Activated naive CD8-positive, alpha-beta T cell treated with anti-CD3 and anti-CD28 coated beads, Interleukin-2, amount 50 U/mL, for 24 hours (primary cell): ENCODE measurements around the gene KLRC2.
"Not testable (repeated sequence)": the region's sequence is repeated elsewhere in the genome, so short reads cannot be mapped to it uniquely, and the experiment has no call there.

Experiments used
- ATAC-seq: fragments of 150-1000 bp; cut with Tn5 transposase; one replicate; pipeline ENCODE4 v1.10.0; 2021
- DNase-seq: peaks from one replicate; pipeline ENCODE4 v3.0.0; 2021
- H3K27ac Mint-ChIP-seq: one replicate; pipeline ENCODE4 v1.8.0; 2021; ENCODE audit warnings: mild to moderate bottlenecking, mixed read lengths
- H3K27me3 Mint-ChIP-seq: one replicate; pipeline ENCODE4 v1.8.0; 2021; ENCODE audit warnings: mixed read lengths
- H3K36me3 Mint-ChIP-seq: one replicate; pipeline ENCODE4 v1.8.0; 2021; ENCODE audit warnings: low read depth, mixed read lengths
- H3K4me1 Mint-ChIP-seq: one replicate; pipeline ENCODE4 v1.8.0; 2021; ENCODE audit warnings: mixed read lengths
- H3K4me3 Mint-ChIP-seq: one replicate; pipeline ENCODE4 v1.8.0; 2021; ENCODE audit warnings: mild to moderate bottlenecking, moderate library complexity, mixed read lengths
- H3K9me3 Mint-ChIP-seq: one replicate; pipeline ENCODE4 v1.8.0; 2021; ENCODE audit warnings: mixed read lengths

Gene KLRC2

DNA sequence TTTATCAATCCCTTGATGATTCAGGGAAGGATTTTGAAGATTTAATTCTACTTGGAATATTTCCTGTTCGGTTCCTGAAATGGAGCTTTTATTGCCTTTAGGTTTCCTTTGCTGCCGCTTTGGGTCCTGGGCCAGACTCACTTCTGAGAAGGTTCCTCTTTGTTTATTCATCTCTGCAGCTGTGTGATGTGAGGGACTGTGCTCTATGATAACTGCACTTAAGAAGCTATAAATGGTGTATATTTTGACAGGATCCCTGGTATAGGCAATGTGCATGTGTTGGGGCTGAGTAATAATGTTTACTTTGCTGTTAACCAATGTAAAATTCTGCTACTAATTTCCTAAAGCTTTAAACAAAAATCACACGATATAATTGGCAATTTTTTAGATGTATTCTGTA is at the start of gene KLRC2:
Gene KLRC2 (minus strand): TSS at position 195 of the 400 bp plus-strand sequence. CDS start 24 bp downstream, at position 171.
- peaks cover 17% of the 10 kb centered on the region for H3K4me1 Mint-ChIP-seq
- ATAC-seq: peak; percentile 55
- H3K27me3 Mint-ChIP-seq, H3K36me3 Mint-ChIP-seq, H3K9me3 Mint-ChIP-seq, DNase-seq: not testable (repeated sequence)
- H3K27ac Mint-ChIP-seq: peak within 1 kb of the TSS; percentile 5
- peak within 1 kb of the TSS; percentile 58 for H3K4me3 Mint-ChIP-seq

DNA sequence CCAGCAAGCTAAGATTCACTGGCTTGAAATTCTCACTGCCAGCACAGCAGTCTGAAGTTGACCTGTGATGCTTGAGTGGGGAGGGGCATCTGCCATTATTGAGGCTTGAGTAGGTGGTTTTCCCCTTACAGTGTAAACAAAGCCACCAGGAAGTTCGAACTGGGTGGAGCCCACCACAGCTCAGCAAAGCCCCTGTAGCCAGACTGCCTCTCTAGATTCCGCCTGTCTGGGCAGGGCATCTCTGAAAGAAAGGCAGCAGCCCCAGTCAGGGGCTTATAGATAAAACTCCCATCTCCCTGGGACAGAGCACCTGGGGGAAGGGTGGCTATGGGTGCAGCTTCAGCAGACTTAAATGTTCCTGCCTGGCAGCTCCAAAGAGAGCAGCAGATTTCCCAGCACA is 46.1 kb upstream of the KLRC2 start:
- not testable (repeated sequence) for H3K4me3 Mint-ChIP-seq, ATAC-seq, H3K36me3 Mint-ChIP-seq, H3K27ac Mint-ChIP-seq, H3K27me3 Mint-ChIP-seq, DNase-seq
- Mint-ChIP-seq H3K9me3 (peaks cover 23% of the 10 kb centered on the region), H3K4me1 (peaks cover 25% of the 10 kb centered on the region)

DNA sequence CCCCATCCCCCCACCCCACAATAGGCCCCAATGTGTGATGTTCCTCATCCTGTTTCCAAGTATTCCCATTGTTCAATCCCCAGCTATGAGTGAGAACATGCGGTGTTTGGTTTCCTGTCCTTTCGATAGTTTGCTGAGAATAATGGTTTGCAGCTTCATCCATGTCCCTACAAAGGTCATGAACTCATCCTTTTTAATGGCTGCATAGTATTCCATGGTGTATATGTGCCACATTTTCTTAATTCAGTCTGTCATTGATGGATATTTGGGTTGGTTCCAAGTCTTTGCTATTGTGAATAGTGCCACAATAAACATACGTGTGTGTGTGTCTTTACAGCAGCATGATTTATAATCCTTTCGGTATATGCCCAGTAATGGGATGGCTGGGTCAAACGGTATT is 37.0 kb upstream of the KLRC2 start:
- not testable (repeated sequence) for H3K27me3 Mint-ChIP-seq, ATAC-seq, H3K36me3 Mint-ChIP-seq, H3K27ac Mint-ChIP-seq, H3K4me1 Mint-ChIP-seq, DNase-seq, H3K4me3 Mint-ChIP-seq
- peaks cover 11% of the 10 kb centered on the region for H3K9me3 Mint-ChIP-seq

DNA sequence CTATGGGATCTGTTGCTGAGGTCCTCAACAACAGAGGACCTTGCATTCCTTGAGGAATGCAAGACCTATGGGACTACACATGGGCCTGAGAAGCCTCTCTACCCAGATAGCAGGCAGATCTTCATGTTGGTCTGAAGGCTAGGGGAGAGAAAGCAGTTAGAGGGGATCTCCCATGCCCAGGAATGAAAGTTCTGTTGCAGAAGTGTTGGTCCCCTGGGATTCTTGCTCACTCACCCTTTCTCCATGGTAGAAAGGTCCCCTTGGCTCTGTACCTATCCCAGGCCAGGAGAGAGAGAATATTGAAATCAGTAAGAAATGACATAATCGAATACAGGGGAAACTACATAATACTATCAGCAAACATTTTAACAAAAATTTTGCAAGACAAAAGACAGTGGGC is 33.9 kb upstream of the KLRC2 start:
- DNase-seq: no peak
- peaks cover 16% of the 10 kb centered on the region for H3K9me3 Mint-ChIP-seq
- H3K4me1 Mint-ChIP-seq: no peaks in the 10 kb centered on the region
- no peak overlapping the region for H3K4me3 Mint-ChIP-seq
- no peaks in the 10 kb centered on the region for H3K27me3 Mint-ChIP-seq
- no peaks in the 10 kb centered on the region for H3K36me3 Mint-ChIP-seq
- no peak overlapping the region for H3K27ac Mint-ChIP-seq
- no peak for ATAC-seq

DNA sequence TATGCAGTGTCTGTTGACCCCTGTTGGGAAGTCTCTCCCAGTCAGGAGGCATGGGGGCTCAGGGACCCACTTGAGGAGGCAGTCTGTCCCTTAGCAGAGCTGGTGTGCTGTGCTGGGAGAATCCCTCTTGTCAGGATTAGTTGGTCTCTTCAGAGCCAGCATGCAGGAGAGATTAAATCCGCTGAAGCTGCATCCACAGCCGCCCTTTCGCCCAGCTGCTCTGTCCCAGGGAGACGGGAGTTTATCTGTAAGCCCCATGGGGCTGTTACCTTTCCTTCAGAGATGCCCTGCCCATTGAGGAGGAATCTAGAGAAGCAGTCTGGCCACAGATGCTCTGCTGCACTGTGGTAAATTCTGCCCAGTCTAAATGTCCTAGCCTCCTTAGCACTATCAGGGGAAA is 30.5 kb upstream of the KLRC2 start:
- Mint-ChIP-seq H3K4me1 (no peaks in the 10 kb centered on the region), H3K27ac (no peak overlapping the region), H3K9me3 (peaks cover 35% of the 10 kb centered on the region), H3K27me3 (no peaks in the 10 kb centered on the region), H3K4me3 (no peak overlapping the region), H3K36me3 (peaks cover 13% of the 10 kb centered on the region)
- DNase-seq (no peak), ATAC-seq (no peak)

DNA sequence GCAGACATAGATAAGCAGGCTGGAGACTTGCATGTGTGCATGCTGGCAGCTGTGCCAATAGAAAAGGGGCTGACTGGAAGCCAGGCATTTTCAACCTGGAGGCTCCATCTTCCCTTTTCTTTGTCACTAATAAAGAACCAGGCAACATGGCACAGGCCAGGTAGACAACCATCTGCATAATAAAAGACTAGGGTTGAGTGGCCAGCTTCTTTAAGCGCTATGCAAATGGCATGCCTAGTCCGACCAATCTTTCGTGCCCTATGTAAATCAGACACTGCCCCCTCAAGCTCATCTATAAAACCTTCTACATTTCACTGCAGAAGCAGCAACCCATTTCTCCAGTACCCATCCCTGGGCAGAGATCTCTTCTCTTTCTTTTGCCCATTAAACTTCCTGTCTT is 21.9 kb upstream of the KLRC2 start:
- H3K27me3 Mint-ChIP-seq: no peaks in the 10 kb centered on the region
- H3K36me3 Mint-ChIP-seq: peaks cover 29% of the 10 kb centered on the region
- no peak for DNase-seq
- peaks cover 70% of the 10 kb centered on the region for H3K9me3 Mint-ChIP-seq
- H3K27ac Mint-ChIP-seq: no peak overlapping the region
- no peak overlapping the region for H3K4me3 Mint-ChIP-seq
- H3K4me1 Mint-ChIP-seq: peaks cover 11% of the 10 kb centered on the region
- ATAC-seq: no peak

DNA sequence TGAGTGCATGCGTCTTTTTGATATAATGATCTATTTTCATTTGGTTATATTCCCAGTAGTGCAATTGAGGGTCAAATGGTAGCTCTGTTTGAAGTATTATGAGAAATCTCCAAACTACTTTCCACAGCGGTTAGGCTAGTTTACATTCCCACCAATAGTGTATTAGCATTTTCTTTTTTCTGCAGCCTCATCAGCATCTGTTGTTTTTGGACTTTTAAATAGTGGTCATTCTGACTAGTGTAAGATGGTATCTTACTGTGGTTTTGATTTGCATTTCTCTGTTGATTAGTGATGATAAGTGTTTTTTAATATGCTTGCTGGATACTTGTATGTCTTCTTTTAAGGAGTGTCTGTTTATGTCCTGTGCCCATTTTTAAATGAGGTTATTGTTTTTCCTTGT is 21.0 kb upstream of the KLRC2 start:
- Mint-ChIP-seq H3K36me3 (peaks cover 23% of the 10 kb centered on the region), H3K4me3 (no peak overlapping the region), H3K27me3 (no peaks in the 10 kb centered on the region), H3K4me1 (peaks cover 11% of the 10 kb centered on the region), H3K27ac (no peak overlapping the region), H3K9me3 (peaks cover 61% of the 10 kb centered on the region)
- ATAC-seq: no peak
- no peak for DNase-seq

DNA sequence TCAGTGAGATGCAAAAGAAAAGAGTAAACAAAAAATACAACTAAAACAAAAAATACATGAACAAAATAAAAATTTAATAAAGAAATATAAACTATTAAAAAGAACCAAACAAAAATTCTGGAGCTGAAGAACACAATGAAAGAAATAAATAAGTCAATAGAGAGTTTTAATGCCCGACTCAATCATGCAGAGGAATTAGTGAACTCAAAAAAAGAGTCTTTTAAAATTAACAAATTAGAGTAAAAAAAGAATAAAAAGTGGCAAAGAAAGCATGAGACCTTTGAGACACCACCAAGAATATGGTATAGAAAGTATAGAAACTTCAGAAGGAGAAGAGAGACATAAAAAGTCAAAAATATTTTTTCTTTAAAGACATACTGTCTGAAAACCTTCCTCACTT is 20.0 kb upstream of the KLRC2 start:
- ATAC-seq (no peak), DNase-seq (no peak)
- H3K4me1 Mint-ChIP-seq: peaks cover 11% of the 10 kb centered on the region
- no peak overlapping the region for H3K27ac Mint-ChIP-seq
- H3K27me3 Mint-ChIP-seq: no peaks in the 10 kb centered on the region
- H3K36me3 Mint-ChIP-seq: peaks cover 21% of the 10 kb centered on the region
- no peak overlapping the region for H3K4me3 Mint-ChIP-seq
- peaks cover 59% of the 10 kb centered on the region for H3K9me3 Mint-ChIP-seq

DNA sequence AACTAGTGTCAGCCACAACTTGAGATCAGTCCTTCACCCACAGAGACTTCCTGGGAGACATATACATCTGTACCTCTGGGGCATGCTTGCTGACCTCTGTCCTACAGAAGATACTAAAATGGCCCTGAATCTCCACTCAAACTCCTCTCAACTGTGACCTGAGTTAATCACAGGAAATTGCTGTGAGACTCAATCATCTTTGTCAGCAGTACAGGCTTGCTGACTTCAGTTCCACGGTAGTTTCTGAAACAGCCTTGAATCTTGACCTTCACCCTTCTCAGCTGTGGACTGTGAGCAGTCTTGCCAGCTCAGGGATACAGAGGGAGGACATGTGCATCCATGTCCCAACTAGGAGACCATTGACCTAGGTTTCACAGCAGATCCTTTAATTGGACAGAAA is 18.7 kb upstream of the KLRC2 start:
- H3K9me3 Mint-ChIP-seq: peaks cover 53% of the 10 kb centered on the region
- DNase-seq (no peak), ATAC-seq (no peak)
- no peaks in the 10 kb centered on the region for H3K27me3 Mint-ChIP-seq
- H3K4me1 Mint-ChIP-seq: peaks cover 11% of the 10 kb centered on the region
- peaks cover 24% of the 10 kb centered on the region for H3K36me3 Mint-ChIP-seq
- H3K4me3 Mint-ChIP-seq: no peak overlapping the region
- no peak overlapping the region for H3K27ac Mint-ChIP-seq

DNA sequence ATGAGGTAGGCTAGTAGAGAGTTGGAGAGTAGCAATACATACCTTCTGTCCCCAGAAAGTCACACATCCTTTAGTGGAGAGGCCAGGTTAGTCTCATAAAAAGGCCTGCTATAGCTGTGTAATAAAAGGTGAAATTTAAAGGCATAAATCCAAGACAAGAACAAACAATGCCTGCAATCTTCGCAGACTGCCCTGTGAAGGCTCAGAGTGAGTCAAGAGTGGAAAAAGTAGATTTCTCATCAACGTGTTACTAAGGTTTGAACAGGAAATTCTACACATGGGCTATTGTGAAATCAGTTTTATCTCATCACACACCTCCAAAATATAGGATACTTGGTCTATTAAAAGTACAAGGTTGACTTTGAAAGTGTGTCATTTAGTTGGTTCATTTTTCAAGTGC is 17.3 kb upstream of the KLRC2 start, which contains the start of gene KLRC1:
Gene KLRC1 (minus strand): TSS at position 222 of the 400 bp plus-strand sequence. CDS start 2,221 bp downstream, outside the sequence.
- peaks cover 20% of the 10 kb centered on the region for H3K36me3 Mint-ChIP-seq
- H3K9me3 Mint-ChIP-seq: peaks cover 42% of the 10 kb centered on the region
- peak within 1 kb of the TSS; percentile 45 for H3K4me3 Mint-ChIP-seq
- peaks cover 11% of the 10 kb centered on the region for H3K4me1 Mint-ChIP-seq
- peak; percentile 89 for ATAC-seq
- H3K27me3 Mint-ChIP-seq: no peaks in the 10 kb centered on the region
- peak within 1 kb of the TSS; percentile 57 for H3K27ac Mint-ChIP-seq
- DNase-seq: no peak

DNA sequence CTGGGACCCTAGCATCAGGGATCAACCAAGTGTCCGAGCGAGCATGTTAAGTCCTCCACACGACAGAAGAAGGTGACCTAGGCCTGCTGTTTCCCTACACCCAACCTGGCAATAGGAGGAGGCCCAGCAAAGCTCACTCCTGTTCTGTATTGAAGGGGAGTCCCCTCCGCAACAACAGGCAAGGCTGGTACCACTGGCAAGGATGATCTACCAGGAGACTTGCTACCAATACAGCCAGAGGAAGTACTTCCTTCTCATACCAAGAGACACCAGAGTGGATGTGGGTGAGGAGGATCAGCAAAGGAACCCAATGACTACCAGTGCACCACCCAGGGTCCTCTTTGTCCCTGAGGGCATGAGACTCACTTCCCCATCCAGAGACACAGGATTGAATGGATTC is 12.4 kb upstream of the KLRC2 start:
- no peak for DNase-seq
- Mint-ChIP-seq H3K4me3 (no peak overlapping the region), H3K4me1 (peaks cover 13% of the 10 kb centered on the region), H3K27ac (no peak overlapping the region), H3K9me3 (peaks cover 8% of the 10 kb centered on the region), H3K36me3 (peaks cover 5% of the 10 kb centered on the region), H3K27me3 (no peaks in the 10 kb centered on the region)
- peak; percentile 9 for ATAC-seq

DNA sequence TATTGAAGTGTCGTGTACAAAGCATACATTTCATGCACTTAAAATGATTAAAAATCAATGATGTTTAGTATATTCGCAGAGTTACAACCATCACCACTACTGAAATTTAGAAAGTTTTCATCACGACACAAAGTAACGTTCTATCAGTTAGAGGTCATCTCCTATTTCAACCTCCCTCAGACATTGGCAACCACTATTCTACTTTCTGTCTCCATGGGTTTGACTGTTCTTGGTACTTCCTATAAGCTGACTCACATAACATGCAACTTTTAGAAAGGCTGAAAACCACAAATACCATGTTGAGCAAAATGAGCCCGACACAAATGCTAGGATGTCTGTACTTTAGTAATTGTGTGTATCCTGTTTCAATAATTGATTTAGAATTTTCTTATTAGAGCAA is 10.2 kb upstream of the KLRC2 start:
- not testable (repeated sequence) for H3K4me1 Mint-ChIP-seq, H3K4me3 Mint-ChIP-seq, H3K27me3 Mint-ChIP-seq, H3K9me3 Mint-ChIP-seq, H3K36me3 Mint-ChIP-seq, DNase-seq
- ATAC-seq: peak; percentile 97
- peak overlapping the region; percentile 35 for H3K27ac Mint-ChIP-seq

DNA sequence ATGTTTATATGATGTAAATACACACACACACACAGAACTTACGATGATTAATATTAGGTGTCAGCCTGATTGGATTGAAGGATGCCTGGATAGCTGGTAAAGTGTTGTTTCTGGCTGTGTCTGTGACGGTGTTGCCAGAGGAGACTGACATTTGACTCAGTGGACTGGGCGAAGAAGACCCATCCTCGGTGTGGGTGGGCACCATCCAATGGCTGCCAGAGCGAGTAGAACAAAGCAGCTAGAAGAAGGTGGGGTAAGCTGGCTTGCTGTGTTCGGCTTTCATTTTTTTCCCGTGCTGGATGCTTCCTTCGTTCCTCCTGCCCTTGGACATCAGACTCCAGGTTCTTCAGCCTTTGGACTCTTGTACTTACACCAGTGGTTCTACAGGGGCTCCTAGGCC is 5.3 kb upstream of the KLRC2 start:
- peaks cover 10% of the 10 kb centered on the region for H3K4me1 Mint-ChIP-seq
- H3K9me3 Mint-ChIP-seq, H3K27me3 Mint-ChIP-seq, H3K36me3 Mint-ChIP-seq, H3K4me3 Mint-ChIP-seq, DNase-seq, H3K27ac Mint-ChIP-seq, ATAC-seq: not testable (repeated sequence)

DNA sequence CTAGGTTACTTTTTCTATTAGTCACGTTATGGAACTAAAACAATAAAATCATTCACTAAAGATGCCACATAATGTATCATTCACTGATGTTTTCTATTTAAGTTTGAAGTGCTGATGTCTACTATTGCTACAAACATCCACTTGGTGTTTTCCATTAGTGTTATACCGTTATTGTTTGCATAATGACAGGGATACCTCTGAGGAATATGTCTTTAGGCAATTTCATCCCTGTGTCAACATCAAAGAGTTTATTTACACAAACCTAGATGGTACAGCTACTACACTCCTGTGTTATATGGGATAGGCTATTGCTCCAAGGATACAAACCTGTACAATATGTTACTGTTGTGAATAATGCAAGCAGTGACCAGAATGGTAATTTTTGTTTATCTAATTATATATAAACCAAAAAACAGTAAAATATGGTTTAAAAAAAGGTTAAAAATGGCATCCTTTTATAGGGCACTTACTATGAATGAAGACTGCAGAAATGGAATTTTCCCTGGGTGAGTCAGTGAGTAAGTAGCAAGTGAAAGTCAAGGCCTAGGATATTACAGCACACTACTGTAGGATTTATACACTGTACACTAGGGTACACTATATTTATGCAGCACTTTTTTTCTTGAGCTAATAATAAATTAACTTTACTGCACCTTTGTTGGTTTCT is 3.9 kb upstream of the KLRC2 start:
- peaks cover 16% of the 10 kb centered on the region for H3K4me1 Mint-ChIP-seq
- not testable (repeated sequence) for H3K9me3 Mint-ChIP-seq, H3K27ac Mint-ChIP-seq, H3K27me3 Mint-ChIP-seq, DNase-seq, H3K4me3 Mint-ChIP-seq, H3K36me3 Mint-ChIP-seq
- peak; percentile 68 for ATAC-seq

DNA sequence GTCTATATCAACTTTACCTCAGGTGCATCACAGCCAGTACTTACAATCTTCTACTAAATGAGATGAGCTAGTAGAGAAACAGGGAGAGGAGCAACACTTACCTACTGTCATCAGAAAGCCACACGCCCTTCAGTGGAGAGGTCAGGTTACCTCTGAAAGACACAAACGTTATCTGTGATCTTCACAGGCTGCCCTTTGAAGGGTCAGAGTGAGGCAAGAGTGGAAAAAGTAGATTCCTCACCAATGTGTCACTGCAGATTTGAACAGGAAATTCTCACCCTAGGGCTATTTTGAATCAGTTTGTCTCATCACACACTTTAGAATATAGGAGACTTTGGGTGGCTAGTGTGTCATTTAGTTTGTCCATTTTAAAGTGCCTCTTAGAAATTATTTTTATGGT is 1.8 kb upstream of the KLRC2 start:
- H3K9me3 Mint-ChIP-seq, H3K4me3 Mint-ChIP-seq, DNase-seq, H3K36me3 Mint-ChIP-seq, H3K27ac Mint-ChIP-seq, H3K27me3 Mint-ChIP-seq: not testable (repeated sequence)
- peaks cover 17% of the 10 kb centered on the region for H3K4me1 Mint-ChIP-seq
- peak; percentile 86 for ATAC-seq

DNA sequence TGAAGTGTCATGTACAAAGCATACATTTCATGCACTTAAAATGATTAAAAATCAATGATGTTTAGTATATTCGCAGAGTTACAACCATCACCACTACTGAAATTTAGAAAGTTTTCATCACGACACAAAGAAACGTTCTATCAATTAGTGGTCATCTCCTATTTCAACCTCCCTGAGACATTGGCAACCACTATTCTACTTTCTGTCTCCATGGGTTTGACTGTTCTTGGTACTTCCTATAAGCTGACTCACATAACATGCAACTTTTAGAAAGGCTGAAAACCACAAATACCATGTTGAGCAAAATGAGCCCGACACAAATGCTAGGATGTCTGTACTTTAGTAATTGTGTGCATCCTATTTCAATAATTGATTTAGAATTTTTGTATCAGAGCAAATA is 5.2 kb downstream of the KLRC2 start:
- H3K36me3 Mint-ChIP-seq: not testable (repeated sequence)

More for the DNA sequence above, 5.2 kb downstream of the KLRC2 start:
- ATAC-seq: peak; percentile 80
- not testable (repeated sequence) for H3K4me3 Mint-ChIP-seq, H3K27me3 Mint-ChIP-seq, H3K9me3 Mint-ChIP-seq, H3K27ac Mint-ChIP-seq, DNase-seq
- peaks cover 14% of the 10 kb centered on the region for H3K4me1 Mint-ChIP-seq
